Smooth muscle cell of trachea (primary cell): ENCODE results near the gene FASTK. TPM values are rescaled to one million over a fixed set of nuclear protein-coding genes. Genes with fewer than 3 reads are reported as not detected.

Experiments used
- total RNA-seq: library from RNA; depleted of rRNA; stranded (reverse); fragments of >200 nt; gene quantifications from 2 replicates; pipeline ENCODE4 v1.2.1, GENCODE V29; 2014

Gene FASTK, protein sequence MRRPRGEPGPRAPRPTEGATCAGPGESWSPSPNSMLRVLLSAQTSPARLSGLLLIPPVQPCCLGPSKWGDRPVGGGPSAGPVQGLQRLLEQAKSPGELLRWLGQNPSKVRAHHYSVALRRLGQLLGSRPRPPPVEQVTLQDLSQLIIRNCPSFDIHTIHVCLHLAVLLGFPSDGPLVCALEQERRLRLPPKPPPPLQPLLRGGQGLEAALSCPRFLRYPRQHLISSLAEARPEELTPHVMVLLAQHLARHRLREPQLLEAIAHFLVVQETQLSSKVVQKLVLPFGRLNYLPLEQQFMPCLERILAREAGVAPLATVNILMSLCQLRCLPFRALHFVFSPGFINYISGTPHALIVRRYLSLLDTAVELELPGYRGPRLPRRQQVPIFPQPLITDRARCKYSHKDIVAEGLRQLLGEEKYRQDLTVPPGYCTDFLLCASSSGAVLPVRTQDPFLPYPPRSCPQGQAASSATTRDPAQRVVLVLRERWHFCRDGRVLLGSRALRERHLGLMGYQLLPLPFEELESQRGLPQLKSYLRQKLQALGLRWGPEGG
- total RNA-seq = 72.9 and 108 TPM in 2 replicates

DNA sequence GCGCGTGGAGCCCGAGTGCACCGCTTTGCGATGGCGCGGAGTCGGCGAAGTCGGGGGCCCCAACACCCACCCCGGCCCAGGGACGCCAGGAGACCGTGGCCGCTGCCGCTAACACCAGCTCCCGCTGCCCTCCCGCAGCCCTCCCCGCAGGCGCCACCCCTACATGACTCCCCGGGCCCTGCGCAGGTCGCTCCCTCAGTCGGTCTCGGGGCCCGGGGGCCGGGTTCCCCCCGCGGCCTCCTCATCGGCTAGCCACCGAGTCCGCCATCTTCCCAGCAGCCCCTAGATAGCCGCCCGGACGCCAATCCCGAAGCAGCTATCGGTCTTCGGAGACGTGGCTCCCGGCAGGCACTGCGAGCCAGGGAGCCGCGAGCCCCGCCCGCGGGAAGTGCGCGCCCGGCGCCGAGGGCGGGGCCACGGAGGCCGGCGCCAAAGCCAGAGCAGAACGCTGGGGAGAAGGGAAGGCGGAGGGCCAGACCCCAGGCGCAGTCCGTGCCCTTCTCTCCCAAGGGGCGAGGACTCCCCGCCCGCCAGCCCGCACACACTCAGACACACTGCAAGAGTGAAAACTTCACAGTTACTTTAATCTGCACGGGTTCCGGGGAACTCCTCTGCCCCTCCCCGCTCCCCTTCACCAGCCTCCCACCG lies at the start of gene FASTK:
Gene FASTK, minus strand, starts transcription at position 288 of the 648 bp plus-strand sequence. Its CDS starts 43 bp downstream, at position 245.

DNA sequence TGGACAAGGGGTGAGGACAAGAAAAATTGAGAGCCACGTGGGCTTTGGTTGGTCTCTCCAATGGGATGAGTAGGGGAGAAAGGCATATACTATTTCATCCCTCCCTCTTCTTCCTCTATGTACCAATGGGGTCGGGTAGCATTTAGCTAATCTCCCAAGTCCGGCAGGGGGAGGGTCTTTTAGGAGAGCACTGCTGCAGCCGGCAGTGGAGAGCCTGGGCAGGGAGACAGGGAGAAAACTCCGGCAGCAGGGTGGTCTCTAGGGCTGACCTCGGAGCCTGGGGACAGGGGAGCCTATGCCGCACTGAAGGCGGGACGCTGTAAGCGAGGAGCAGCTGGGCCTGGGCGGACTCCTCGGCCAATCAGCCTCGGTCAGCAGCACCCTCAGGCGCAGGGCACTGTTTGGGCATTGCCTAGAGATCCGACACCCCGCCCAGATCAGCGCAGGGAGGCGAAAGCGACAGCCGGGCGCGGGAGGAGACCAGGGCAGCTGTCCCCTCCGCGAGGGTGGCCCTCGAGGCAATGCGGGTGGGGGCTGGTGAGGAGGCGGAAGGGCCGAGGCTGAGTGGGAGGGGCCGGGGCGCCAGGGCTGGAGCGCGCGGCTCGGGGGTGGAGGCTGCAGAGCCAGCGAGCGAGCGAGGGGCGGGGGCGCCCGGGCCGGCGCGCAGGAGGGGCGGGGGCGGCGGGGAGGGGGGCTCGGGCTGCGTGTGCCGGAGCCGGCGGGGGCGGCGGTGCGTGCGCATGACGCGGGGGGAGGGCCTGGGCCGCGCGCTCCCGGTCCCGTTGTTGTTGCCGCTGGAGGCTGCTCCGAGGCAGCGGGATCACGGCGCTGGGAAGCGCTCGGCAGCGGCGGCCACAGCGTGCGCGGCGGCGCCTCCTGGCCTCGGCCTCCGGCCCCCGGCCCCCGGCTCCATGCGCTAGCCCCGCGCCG lies 5.3 kb upstream of the FASTK start, which contains the start of gene AGAP3:
Gene AGAP3, plus strand, starts transcription at position 785 of the 930 bp plus-strand sequence. CDS start 267 bp downstream, outside the sequence.

DNA sequence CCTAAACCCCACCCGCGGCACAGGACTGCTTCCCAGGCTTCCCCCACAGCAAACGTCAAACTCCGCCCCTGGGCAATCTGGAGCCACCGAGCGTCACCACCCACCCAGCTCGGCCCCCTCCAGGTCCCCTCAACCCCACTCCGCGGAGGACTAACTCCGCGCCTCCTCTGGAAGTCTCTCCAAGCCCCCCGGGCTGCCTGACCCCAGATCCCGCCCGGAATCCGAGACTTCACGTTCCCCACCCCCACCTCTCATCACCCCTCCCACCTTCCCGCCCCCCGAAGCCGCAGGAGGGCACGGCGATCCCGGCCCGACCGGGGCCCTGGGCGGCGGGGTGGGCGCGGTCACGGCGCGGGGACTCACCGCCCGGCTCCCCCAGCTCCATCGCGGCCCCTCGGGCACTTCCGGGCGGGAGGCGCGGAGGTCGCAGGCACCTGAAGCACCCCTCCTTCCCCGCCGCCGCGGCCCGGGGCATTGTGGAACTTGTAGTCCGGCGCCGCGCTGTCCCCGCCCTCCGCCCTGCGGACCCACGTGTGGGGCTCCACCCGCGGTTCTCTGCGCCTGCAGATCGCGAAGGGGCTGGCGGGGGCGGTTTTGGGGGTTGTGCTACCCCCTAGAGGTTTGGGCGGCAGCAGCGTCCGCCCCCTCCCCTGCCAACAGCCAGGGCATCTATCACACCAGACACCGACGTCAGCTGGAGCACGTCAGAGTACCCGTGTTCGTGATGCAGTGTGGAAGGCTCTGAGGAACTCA lies 2.6 kb upstream of the FASTK start, which contains the start of gene TMUB1:
Gene TMUB1, minus strand, starts transcription at position 423 of the 753 bp plus-strand sequence. CDS start 930 bp downstream, outside the sequence.

DNA sequence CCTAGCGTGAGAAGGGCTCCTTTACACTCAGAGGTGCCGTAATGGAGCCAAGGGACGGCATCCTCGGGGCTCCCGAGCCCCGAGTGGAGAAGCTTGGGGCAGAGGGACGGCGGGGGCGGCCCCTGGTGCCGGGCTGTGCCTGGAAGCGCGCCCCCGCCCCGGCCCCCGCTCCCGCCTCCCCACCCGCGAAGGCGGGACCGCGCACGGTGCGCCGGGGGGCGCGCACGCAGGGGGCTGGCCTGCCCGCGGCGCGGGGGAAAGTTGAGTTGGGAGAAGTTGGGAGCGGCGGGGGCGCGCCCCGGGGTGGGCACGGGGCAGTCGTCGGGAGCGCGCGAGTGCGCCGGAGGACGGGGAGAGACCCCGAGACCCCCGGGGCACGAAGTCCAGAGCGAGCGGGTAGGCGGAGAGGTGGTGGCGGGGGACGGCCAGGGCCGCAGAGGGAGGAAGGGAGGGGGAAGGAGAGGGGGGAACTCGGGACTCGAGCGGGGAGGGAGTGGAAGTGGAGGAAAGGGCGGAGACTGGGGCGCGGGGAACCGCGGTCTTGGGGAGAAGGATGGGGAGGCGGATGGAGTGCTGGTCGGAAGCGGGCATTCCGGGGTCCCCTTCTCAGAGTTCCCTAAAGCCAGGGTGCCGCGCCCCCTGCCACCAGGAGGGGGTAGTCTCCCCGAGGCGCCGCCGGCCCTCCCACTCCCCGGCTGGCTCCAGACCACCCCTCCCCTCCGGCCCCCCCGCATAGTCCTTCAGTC lies 21.1 kb downstream of the FASTK start, which contains the start of gene SLC4A2:
Gene SLC4A2, plus strand, starts transcription at position 223 of the 746 bp plus-strand sequence. CDS start 2,399 bp downstream, outside the sequence.

DNA sequence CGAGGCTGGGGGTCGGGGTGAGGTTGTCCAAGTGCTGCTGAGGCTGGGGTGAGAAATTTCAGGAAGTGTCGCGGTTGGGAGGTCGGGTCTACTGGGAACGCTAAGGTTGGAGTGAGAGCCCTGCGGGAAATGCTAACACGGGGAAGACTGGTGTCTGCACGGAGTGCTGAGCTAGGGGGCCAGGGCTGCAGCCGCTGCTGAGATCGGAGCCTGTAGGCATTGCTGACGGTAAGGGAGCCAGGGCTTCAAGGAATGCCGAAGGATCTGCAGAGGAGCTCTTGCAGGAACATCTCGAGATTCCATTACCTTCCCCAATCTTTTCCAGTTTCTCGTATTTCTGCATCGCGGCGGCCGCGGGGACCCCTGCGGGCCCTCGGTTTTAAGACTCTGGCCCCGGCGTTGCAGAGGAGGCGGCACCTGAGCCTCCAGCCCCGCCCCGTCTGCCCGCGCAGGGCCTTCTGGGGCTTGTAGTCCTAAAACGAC lies 23.1 kb downstream of the FASTK start, which contains the start of gene CDK5:
Gene CDK5, minus strand, starts transcription at position 392 of the 483 bp plus-strand sequence. Its CDS starts 49 bp downstream, at position 343.

DNA sequence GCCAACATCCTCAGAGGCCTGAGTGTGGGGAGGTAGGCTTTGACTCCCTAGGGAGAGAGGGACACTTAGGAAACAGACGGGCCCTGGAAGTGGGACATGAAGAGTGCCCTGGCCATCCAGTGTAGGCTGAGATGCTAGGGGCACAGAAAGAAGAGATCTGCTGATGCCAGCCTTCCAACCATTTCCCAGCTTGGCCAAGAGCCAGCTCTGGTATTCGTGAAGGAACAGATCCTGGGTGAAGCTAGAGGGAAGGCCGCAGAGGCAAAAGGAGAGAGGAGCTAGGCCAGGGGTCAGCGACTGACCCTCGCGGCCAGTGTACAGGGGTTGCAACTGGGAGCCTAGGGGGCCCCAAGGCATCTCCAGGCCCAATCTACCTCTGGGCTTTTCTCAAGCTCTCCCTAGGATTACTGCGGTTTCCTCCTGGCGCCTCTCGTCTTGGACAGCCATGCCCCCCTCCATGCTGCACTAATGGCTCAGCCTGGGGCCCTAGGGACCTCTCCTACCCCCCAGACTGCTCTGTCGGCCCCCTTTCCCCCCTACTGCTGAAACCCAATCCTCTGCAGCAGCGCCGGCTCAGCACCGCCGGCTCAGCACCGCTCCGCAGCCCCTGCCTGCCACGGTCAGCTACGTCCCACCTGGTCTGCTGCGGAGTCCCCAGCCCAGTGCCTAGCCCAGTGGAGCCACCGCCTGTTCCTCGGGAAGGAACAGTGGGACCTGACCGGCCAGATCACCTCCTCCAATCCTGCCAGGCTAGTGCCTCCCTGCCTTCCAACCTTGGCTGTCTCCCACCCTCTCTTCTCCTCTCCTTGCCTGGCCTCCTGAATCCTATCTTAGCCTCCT lies 32.4 kb downstream of the FASTK start, which contains the start of gene ASIC3:
Gene ASIC3, plus strand, starts transcription at position 556 of the 840 bp plus-strand sequence. CDS start 355 bp downstream, outside the sequence.

DNA sequence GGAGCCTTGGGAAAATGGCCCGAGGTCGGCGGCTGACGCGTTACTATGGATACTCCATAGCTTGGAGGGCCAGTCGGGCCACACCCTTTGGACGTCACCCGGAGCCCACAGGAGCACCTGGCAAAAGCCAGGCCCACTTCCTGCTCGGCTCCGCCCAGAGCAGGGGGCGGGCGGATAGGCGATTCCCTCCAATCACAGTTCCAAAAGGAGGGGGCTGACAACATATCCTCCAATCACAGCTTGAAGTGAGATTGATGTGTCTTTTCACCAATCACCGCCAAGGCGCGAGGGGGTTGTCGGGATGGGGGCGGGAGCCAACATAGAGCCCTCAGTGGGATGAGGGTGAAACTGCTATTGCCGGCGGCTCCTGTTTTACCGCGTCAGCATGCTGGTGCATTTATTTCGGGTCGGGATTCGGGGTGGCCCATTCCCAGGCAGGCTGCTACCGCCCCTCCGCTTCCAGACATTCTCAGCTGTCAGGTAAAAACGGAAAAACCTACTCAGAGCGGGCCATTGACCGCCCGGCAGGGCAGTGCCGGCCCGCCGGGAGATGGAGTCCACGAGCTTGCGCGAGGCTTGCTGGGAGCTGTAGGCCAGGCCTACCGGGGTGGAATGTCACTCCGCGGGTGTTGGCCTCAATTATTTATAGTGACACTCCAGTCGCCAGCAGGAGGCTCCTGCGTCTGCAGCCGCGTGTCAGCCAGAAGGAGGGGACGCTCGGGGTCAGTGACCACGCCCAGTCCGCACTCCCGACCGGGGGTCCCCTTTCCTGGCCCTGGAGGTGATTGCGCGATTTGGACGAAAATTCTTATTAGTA lies 52.3 kb downstream of the FASTK start, which contains the start of gene ABCB8:
Gene ABCB8, plus strand, starts transcription at position 320 of the 817 bp plus-strand sequence. Its CDS starts 66 bp downstream, at position 386.

Other genes with a start within 250 kb of the FASTK start
- gene AOC1, start 228.3 kb downstream of the FASTK start, total RNA-seq = not detected in 2 replicates
- gene KCNH2, start 102.5 kb downstream of the FASTK start, total RNA-seq = 0.33 TPM in 1 of 2 replicates, not detected in the other
- 0.99 and 2.0 TPM in 2 replicates for gene NOS3, start 89.8 kb downstream of the FASTK start, total RNA-seq
- under 0.01 and 0.15 TPM in 2 replicates for gene ATG9B, start 56.3 kb downstream of the FASTK start, total RNA-seq
- 37.2 and 43.6 TPM in 2 replicates for gene ABCB8, start 52.4 kb downstream of the FASTK start, total RNA-seq
- gene ASIC3, start 32.3 kb downstream of the FASTK start, total RNA-seq = 0.17 TPM in 1 of 2 replicates, not detected in the other
- gene CDK5, start 22.9 kb downstream of the FASTK start, total RNA-seq = 19.1 and 19.2 TPM in 2 replicates
- gene SLC4A2, start 21.2 kb downstream of the FASTK start, total RNA-seq = 66.5 and 96.1 TPM in 2 replicates
- 25.5 and 32.6 TPM in 2 replicates for gene TMUB1, start 2.7 kb upstream of the FASTK start, total RNA-seq
- 42.0 and 71.3 TPM in 2 replicates for gene AGAP3, start 5.7 kb upstream of the FASTK start, total RNA-seq
- not detected in 2 replicates for gene GBX1, start 86.9 kb upstream of the FASTK start, total RNA-seq
- gene ASB10, start 106.4 kb upstream of the FASTK start, total RNA-seq = not detected in 2 replicates
- not detected in 2 replicates for gene H2BK1, start 129.7 kb upstream of the FASTK start, total RNA-seq
- gene ABCF2, start 146.4 kb upstream of the FASTK start, total RNA-seq = 64.7 and 65.2 TPM in 2 replicates
- gene CHPF2, start 151.7 kb upstream of the FASTK start, total RNA-seq = 71.4 and 127 TPM in 2 replicates
- gene SMARCD3, start 167.9 kb upstream of the FASTK start, total RNA-seq = 27.3 and 47.0 TPM in 2 replicates